ENCODE results near the gene LMNTD2. TPM values are rescaled to one million over a fixed set of nuclear protein-coding genes. Genes with fewer than 3 reads are reported as not detected.

Gene LMNTD2
- total RNA-seq, 2 donors from 2014 or later, result 1.1 to 2.1 TPM

Other genes with a start within 250 kb of the LMNTD2 start
- gene IFITM1, start 246.7 kb downstream of the LMNTD2 start, total RNA-seq, result 10 to 100 TPM; 58.1 to 71.0 TPM
- gene IFITM3, start 239.9 kb downstream of the LMNTD2 start, total RNA-seq, result 10 to 100 TPM; 28.2 to 29.8 TPM
- under 1 TPM in 1 of 2 donors, not detected in 1; 0.50 TPM for gene B4GALNT4, start 191.2 kb downstream of the LMNTD2 start, total RNA-seq
- not detected for gene PKP3, start 166.5 kb downstream of the LMNTD2 start, total RNA-seq
- gene SIGIRR, start 145.7 kb downstream of the LMNTD2 start, total RNA-seq, result 10 to 100 TPM; 39.0 to 44.9 TPM
- 1 to 10 TPM; 2.4 to 6.7 TPM for gene ANO9, start 118.7 kb downstream of the LMNTD2 start, total RNA-seq
- gene PTDSS2, start 110.5 kb downstream of the LMNTD2 start, total RNA-seq, result 10 to 100 TPM; 20.6 to 56.9 TPM
- 100 to 1,000 TPM in 1 of 2 donors, 10 to 100 TPM in 1; 89.2 to 113 TPM for gene RNH1, start 53.5 kb downstream of the LMNTD2 start, total RNA-seq
- gene HRAS, start 25.2 kb downstream of the LMNTD2 start, total RNA-seq, result 10 to 100 TPM; 33.6 to 83.5 TPM
- gene LRRC56, start 23.2 kb downstream of the LMNTD2 start, total RNA-seq, result 1 to 10 TPM in 1 of 2 donors, under 1 TPM in 1; 0.98 to 1.8 TPM
- 10 to 100 TPM; 13.3 to 22.9 TPM for gene RASSF7, start 232 bp upstream of the LMNTD2 start, total RNA-seq
- 10 to 100 TPM; 49.2 to 85.7 TPM for gene PHRF1, start 15.7 kb upstream of the LMNTD2 start, total RNA-seq
- 10 to 100 TPM; 33.7 to 34.9 TPM for gene IRF7, start 55.2 kb upstream of the LMNTD2 start, total RNA-seq
- gene CDHR5, start 64.2 kb upstream of the LMNTD2 start, total RNA-seq, result not detected
- not detected for gene SCT, start 66.4 kb upstream of the LMNTD2 start, total RNA-seq
- 1 to 10 TPM in 1 of 2 donors, under 1 TPM in 1; 0.48 to 1.3 TPM for gene DRD4, start 76.5 kb upstream of the LMNTD2 start, total RNA-seq
- gene DEAF1, start 134.5 kb upstream of the LMNTD2 start, total RNA-seq, result 10 to 100 TPM; 23.2 to 83.6 TPM
- gene TMEM80, start 135.1 kb upstream of the LMNTD2 start, total RNA-seq, result 10 to 100 TPM; 15.3 to 20.3 TPM
- gene EPS8L2, start 145.5 kb upstream of the LMNTD2 start, total RNA-seq, result 10 to 100 TPM in 1 of 2 donors, 1 to 10 TPM in 1; 2.9 to 13.0 TPM
- 100 to 1,000 TPM; 201 to 242 TPM for gene TALDO1, start 186.7 kb upstream of the LMNTD2 start, total RNA-seq
- gene GATD1, start 216.7 kb upstream of the LMNTD2 start, total RNA-seq, result 10 to 100 TPM; 42.2 to 99.7 TPM
- gene CEND1, start 229.4 kb upstream of the LMNTD2 start, total RNA-seq, result 1 to 10 TPM in 1 of 2 donors, under 1 TPM in 1; 0.95 to 3.4 TPM
- gene SLC25A22, start 237.5 kb upstream of the LMNTD2 start, total RNA-seq, result 100 to 1,000 TPM in 1 of 2 donors, 10 to 100 TPM in 1; 64.3 to 125 TPM
- 10 to 100 TPM; 19.1 to 53.6 TPM for gene PIDD1, start 244.5 kb upstream of the LMNTD2 start, total RNA-seq
- 1,000 to 10,000 TPM; 1,365 to 2,718 TPM for gene RPLP2, start 249.2 kb upstream of the LMNTD2 start, total RNA-seq